ENCODE measurements around the gene RADX.

DNA sequence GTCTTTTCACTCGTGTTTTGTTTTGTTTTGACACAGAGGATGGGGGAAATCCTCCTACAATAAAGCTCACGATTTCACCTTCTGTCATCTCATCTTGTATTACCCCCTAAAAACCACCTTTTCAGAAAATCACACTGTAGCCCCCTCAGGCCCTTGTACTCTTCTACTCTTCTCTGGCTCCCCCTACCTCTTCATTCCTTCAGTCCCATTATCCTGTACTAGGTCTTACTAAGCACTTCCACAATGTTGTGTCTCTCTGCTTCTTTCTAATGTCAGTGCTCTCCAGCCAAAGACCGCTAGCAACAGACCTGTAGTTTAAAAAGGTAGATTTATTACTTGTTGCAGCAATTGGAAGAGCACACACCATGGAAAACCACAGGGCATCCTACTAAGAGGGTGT, 84.7 kb downstream of the RADX start:
- TF ChIP-seq, protein P1, sequence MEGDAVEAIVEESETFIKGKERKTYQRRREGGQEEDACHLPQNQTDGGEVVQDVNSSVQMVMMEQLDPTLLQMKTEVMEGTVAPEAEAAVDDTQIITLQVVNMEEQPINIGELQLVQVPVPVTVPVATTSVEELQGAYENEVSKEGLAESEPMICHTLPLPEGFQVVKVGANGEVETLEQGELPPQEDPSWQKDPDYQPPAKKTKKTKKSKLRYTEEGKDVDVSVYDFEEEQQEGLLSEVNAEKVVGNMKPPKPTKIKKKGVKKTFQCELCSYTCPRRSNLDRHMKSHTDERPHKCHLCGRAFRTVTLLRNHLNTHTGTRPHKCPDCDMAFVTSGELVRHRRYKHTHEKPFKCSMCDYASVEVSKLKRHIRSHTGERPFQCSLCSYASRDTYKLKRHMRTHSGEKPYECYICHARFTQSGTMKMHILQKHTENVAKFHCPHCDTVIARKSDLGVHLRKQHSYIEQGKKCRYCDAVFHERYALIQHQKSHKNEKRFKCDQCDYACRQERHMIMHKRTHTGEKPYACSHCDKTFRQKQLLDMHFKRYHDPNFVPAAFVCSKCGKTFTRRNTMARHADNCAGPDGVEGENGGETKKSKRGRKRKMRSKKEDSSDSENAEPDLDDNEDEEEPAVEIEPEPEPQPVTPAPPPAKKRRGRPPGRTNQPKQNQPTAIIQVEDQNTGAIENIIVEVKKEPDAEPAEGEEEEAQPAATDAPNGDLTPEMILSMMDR (IDR thresholded peaks at IDR 0.05) = no peak
- no peak for TF ChIP-seq ZFX (IDR thresholded peaks at IDR 0.05; ENCODE audit: borderline replicate concordance)

Measured in 22Rv1 (cell line).